ENCODE data around the gene XXYLT1.

- TF ChIP-seq, protein P1, sequence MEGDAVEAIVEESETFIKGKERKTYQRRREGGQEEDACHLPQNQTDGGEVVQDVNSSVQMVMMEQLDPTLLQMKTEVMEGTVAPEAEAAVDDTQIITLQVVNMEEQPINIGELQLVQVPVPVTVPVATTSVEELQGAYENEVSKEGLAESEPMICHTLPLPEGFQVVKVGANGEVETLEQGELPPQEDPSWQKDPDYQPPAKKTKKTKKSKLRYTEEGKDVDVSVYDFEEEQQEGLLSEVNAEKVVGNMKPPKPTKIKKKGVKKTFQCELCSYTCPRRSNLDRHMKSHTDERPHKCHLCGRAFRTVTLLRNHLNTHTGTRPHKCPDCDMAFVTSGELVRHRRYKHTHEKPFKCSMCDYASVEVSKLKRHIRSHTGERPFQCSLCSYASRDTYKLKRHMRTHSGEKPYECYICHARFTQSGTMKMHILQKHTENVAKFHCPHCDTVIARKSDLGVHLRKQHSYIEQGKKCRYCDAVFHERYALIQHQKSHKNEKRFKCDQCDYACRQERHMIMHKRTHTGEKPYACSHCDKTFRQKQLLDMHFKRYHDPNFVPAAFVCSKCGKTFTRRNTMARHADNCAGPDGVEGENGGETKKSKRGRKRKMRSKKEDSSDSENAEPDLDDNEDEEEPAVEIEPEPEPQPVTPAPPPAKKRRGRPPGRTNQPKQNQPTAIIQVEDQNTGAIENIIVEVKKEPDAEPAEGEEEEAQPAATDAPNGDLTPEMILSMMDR (IDR thresholded peaks at IDR 0.05): no peak
- TF ChIP-seq POLR2A (IDR thresholded peaks at IDR 0.05): no peak
These were observed 225.3 kb downstream of the XXYLT1 start for GRCh38 chr3:195045481-195046210.
